ENCODE results near the gene ACYP2. TPM values are rescaled to one million over a fixed set of nuclear protein-coding genes. Genes with fewer than 3 reads are reported as not detected.
"Not testable (repeated sequence)": the region's sequence is repeated elsewhere in the genome, so short reads cannot be mapped to it uniquely, and the experiment has no call there.

The ACYP2 gene
- total RNA-seq, 2 donors from 2014 or later, result 13.6 to 14.1 TPM

DNA sequence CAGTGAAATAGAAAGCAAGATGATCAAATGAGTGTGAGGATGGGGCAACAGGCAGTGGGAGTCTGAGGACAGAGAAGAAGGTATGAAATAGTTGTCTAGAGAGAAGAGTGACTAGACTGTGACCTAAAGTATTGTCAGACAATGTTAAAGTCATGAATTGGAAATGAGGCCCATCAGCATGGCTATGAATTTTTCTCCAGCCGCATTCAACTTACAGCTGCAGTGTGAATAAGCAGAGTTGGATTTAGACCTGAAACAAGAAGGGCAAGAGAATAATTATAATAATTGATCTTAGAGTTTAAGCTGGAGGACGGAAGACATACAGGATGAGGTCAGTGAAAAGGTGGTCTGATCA, 144.8 kb downstream of the ACYP2 start:
- Histone ChIP-seq H3K4me3 (no peak overlapping the region), H3K36me3 (no peaks in the 10 kb centered on the region), H3K27ac (no peak overlapping the region), H3K4me1 (no peaks in the 10 kb centered on the region), H3K9ac (ENCODE audit: low read depth in 2 of 2, low read length in 2 of 2) (no peak overlapping the region), H3K27me3 (no peaks in the 10 kb centered on the region), H3K9me3 (no peaks in the 10 kb centered on the region)
- intact Hi-C loops (cut with DNase I), result no loop called here
- DNase-seq, result no peak
- TF ChIP-seq, protein P1, sequence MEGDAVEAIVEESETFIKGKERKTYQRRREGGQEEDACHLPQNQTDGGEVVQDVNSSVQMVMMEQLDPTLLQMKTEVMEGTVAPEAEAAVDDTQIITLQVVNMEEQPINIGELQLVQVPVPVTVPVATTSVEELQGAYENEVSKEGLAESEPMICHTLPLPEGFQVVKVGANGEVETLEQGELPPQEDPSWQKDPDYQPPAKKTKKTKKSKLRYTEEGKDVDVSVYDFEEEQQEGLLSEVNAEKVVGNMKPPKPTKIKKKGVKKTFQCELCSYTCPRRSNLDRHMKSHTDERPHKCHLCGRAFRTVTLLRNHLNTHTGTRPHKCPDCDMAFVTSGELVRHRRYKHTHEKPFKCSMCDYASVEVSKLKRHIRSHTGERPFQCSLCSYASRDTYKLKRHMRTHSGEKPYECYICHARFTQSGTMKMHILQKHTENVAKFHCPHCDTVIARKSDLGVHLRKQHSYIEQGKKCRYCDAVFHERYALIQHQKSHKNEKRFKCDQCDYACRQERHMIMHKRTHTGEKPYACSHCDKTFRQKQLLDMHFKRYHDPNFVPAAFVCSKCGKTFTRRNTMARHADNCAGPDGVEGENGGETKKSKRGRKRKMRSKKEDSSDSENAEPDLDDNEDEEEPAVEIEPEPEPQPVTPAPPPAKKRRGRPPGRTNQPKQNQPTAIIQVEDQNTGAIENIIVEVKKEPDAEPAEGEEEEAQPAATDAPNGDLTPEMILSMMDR (IDR thresholded peaks at IDR 0.05), result no peak

DNA sequence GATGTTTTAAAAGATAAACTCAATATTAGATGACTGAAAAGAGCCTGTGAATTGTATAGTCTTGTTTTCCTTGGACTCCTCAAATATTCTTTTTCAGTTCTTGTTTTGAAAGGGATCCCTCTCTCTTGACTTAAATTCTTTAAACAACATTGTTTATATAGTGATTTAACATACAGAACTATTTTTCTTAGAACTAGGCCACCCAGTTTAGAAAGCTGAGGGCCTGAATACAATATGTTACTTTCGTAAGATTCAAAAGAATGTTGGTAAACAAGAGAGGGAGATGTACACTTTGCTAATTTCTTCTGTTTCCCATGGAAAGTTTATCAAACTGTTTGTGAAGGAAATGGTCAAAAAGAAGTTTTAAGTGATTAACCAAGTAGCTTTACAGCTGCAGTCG, 146.1 kb downstream of the ACYP2 start:
- Histone ChIP-seq H3K4me1 (no peaks in the 10 kb centered on the region), H3K4me3 (no peak overlapping the region), H3K27ac (no peak overlapping the region), H3K9ac (ENCODE audit: low read depth in 2 of 2, low read length in 2 of 2) (no peak overlapping the region), H3K9me3 (no peaks in the 10 kb centered on the region), H3K36me3 (no peaks in the 10 kb centered on the region), H3K27me3 (no peaks in the 10 kb centered on the region)
- intact Hi-C loops (cut with DNase I), result no loop called here
- DNase-seq, result no peak
- TF ChIP-seq, protein P1 (IDR thresholded peaks at IDR 0.05), result no peak

DNA sequence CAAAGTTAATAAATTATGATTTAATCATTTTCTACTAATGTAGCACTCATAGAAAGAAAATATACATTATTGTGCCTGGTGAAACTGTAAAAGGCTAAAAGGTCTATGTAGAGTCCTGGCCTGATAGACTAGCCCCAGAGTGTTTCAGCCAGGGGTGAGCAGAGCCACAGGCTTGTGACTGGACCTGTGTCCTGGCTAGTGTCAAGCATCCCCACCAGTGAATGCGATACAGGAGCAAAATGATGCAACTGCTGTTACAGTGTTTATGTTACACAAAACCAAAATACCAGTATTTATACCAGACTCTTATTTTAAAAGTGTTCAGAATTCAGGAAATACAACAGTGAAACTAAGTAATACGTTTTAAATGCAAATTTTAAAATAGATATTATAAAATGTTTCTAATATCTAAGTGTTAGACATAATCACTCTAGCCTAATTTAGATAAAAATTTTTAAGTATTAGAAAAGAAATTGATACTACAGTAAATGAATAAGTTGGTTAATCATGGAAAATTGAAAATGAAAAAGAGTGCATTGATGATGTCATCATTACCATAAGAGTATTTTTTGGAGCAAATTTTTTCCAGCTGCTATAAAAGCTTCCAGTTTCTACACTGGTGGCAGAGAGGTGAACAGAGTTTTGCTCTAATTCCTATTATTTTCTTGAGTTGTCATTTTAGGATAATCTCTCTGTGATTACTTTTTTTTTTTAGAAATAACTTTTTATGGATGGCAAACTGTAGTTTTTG, 146.8 kb downstream of the ACYP2 start:
- TF ChIP-seq, protein P1 (IDR thresholded peaks at IDR 0.05), result no peak
- Histone ChIP-seq H3K36me3 (no peaks in the 10 kb centered on the region), H3K4me3 (no peak overlapping the region), H3K4me1 (no peaks in the 10 kb centered on the region), H3K27me3 (no peaks in the 10 kb centered on the region), H3K9me3 (no peaks in the 10 kb centered on the region), H3K27ac (no peak overlapping the region), H3K9ac (ENCODE audit: low read depth in 2 of 2, low read length in 2 of 2) (no peak overlapping the region)
- intact Hi-C loops (cut with DNase I), result no loop called here
- no peak for DNase-seq

DNA sequence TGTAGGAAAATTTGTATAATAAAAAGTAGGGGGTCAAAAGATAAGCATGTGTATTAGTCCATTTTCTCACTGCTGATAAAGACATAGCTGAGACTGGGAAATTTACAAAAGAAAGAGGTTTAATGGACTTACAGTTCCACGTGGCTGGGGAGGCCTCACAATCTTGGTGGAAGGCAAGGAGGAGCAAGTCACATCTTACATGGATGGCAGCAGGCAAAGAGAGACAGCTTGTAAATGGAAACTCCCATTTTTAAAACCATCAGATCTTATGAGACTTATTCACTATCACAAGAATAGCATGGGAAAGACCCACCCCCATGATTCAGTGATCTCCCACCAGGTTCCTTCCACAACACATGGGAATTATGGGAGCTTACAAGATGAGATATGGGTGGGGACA, 149.7 kb downstream of the ACYP2 start:
- DNase-seq; intact Hi-C loops (cut with DNase I); H3K27ac ChIP-seq; H3K9me3 ChIP-seq; H3K9ac ChIP-seq (ENCODE audit: low read depth in 2 of 2, low read length in 2 of 2); H3K36me3 ChIP-seq; H3K4me3 ChIP-seq; H3K27me3 ChIP-seq; H3K4me1 ChIP-seq: not testable (repeated sequence)

DNA sequence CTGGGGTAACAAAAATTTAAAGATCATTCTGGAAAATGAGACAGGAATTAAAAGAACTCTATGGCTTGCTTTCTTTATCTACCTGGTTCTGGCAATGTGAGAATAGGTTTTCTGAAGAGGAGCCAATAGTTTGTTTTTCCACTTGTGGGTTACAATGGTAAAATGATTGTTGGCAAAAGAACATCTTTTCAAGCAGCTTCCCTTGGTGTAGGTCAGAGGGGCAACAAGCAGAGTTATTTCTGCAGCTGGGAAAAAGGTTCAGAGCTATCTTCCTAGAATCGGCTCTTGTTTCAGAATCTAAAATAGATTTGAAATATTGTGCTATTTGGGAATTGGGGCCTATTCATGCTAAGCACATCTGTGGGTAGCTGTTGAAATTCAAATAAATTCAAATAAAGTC, 152.2 kb downstream of the ACYP2 start:
- Histone ChIP-seq H3K4me3 (no peak overlapping the region), H3K27ac (no peak overlapping the region), H3K9ac (ENCODE audit: low read depth in 2 of 2, low read length in 2 of 2) (no peak overlapping the region), H3K9me3 (no peaks in the 10 kb centered on the region), H3K4me1 (no peaks in the 10 kb centered on the region), H3K36me3 (no peaks in the 10 kb centered on the region), H3K27me3 (no peaks in the 10 kb centered on the region)
- TF ChIP-seq, protein P1 (IDR thresholded peaks at IDR 0.05), result no peak
- intact Hi-C loops (cut with DNase I), result no loop called here
- no peak for DNase-seq

DNA sequence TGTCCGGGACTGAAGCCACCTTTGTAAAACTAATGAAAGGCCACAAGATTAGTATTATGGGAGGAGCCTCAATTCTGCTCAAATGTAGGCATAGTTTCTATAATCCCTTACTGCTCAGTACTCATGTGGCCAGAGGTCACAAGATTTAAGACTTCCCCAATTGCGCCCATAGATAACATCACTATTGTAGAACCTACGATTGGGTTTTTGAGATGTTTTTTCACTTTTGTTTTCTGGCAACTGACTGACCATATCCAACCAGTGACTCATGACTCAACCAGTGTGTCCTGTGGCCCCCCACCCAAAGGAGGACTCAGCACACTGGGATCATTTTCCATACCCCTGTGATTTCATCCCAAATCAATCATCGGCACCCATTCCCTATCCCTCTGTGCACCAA, 155.8 kb downstream of the ACYP2 start:
- Histone ChIP-seq H3K27me3 (no peaks in the 10 kb centered on the region), H3K27ac (no peak overlapping the region), H3K36me3 (no peaks in the 10 kb centered on the region), H3K9ac (ENCODE audit: low read depth in 2 of 2, low read length in 2 of 2) (no peak overlapping the region), H3K9me3 (no peaks in the 10 kb centered on the region), H3K4me3 (no peak overlapping the region), H3K4me1 (no peaks in the 10 kb centered on the region)
- intact Hi-C loops (cut with DNase I), result no loop called here
- DNase-seq, result no peak
- TF ChIP-seq, protein P1 (IDR thresholded peaks at IDR 0.05), result no peak

All from colonic mucosa (tissue), 4 donors.